ENCODE data around the gene WWC2.

Gene WWC2

GRCh38 chr4:183326853-183327252 lies 227.8 kb downstream of the WWC2 start:
- no peaks in the 10 kb centered on the region for H3K4me1 ChIP-seq (ENCODE audit: control insufficient read depth, low read length)
- no peaks in the 10 kb centered on the region for H3K9me3 ChIP-seq (ENCODE audit: control insufficient read depth, insufficient read depth, low read length)
- no peak overlapping the region for H3K4me2 ChIP-seq (ENCODE audit: low read length)
- TF ChIP-seq EZH2phosphoT487 (IDR thresholded peaks at IDR 0.05; ENCODE audit: borderline replicate concordance, low read length), result no peak
- no peak for TF ChIP-seq CTCF (IDR thresholded peaks at IDR 0.05; ENCODE audit: low read depth, low read length, poor library complexity, severe bottlenecking)
- H3K27me3 ChIP-seq (ENCODE audit: control insufficient read depth, low read length), result no peaks in the 10 kb centered on the region
- H3K9me2 ChIP-seq (replicated peaks; ENCODE audit: control insufficient read depth, low read length), result no peaks in the 10 kb centered on the region
- H3F3A ChIP-seq (ENCODE audit: control insufficient read depth, insufficient read depth), result no peaks in the 10 kb centered on the region
- no peak overlapping the region for H3K27ac ChIP-seq (ENCODE audit: low read depth, low read length)
- no peak overlapping the region for H3K4me3 ChIP-seq (ENCODE audit: low read length)
- H4K20me1 ChIP-seq (ENCODE audit: control insufficient read depth, insufficient read depth, low read depth, low read length), result no peaks in the 10 kb centered on the region
- H3K36me3 ChIP-seq (ENCODE audit: control insufficient read depth, low read length), result no peaks in the 10 kb centered on the region
- no peaks in the 10 kb centered on the region for H3K79me2 ChIP-seq (ENCODE audit: control insufficient read depth, low read length)

- H4K20me1 ChIP-seq (ENCODE audit: control insufficient read depth, insufficient read depth, low read depth, low read length), result no peaks in the 10 kb centered on the region
- no peaks in the 10 kb centered on the region for H3K9me3 ChIP-seq (ENCODE audit: control insufficient read depth, insufficient read depth, low read length)
Observed at GRCh38 chr4:183327827-183328226, 228.8 kb downstream of the WWC2 start.

GRCh38 chr4:183328832-183329231 lies 229.8 kb downstream of the WWC2 start:
- Histone ChIP-seq H3K79me2 (ENCODE audit: control insufficient read depth, low read length) (no peaks in the 10 kb centered on the region), H3F3A (ENCODE audit: control insufficient read depth, insufficient read depth) (no peaks in the 10 kb centered on the region), H3K27me3 (ENCODE audit: control insufficient read depth, low read length) (no peaks in the 10 kb centered on the region), H4K20me1 (ENCODE audit: control insufficient read depth, insufficient read depth, low read depth, low read length) (no peaks in the 10 kb centered on the region), H3K4me1 (ENCODE audit: control insufficient read depth, low read length) (no peaks in the 10 kb centered on the region), H3K9me2 (replicated peaks; ENCODE audit: control insufficient read depth, low read length) (no peaks in the 10 kb centered on the region), H3K4me3 (ENCODE audit: low read length) (no peak overlapping the region), H3K4me2 (ENCODE audit: low read length) (no peak overlapping the region), H3K27ac (ENCODE audit: low read depth, low read length) (no peak overlapping the region), H3K36me3 (ENCODE audit: control insufficient read depth, low read length) (no peaks in the 10 kb centered on the region), H3K9me3 (ENCODE audit: control insufficient read depth, insufficient read depth, low read length) (no peaks in the 10 kb centered on the region)
- TF ChIP-seq EZH2phosphoT487 (IDR thresholded peaks at IDR 0.05; ENCODE audit: borderline replicate concordance, low read length) (no peak), CTCF (IDR thresholded peaks at IDR 0.05; ENCODE audit: low read depth, low read length, poor library complexity, severe bottlenecking) (no peak)

More at GRCh38 chr4:183327827-183328226, 228.8 kb downstream of the WWC2 start:
- no peaks in the 10 kb centered on the region for H3K79me2 ChIP-seq (ENCODE audit: control insufficient read depth, low read length)
- H3F3A ChIP-seq (ENCODE audit: control insufficient read depth, insufficient read depth), result no peaks in the 10 kb centered on the region
- TF ChIP-seq EZH2phosphoT487 (IDR thresholded peaks at IDR 0.05; ENCODE audit: borderline replicate concordance, low read length) (no peak), CTCF (IDR thresholded peaks at IDR 0.05; ENCODE audit: low read depth, low read length, poor library complexity, severe bottlenecking) (no peak)
- H3K9me2 ChIP-seq (replicated peaks; ENCODE audit: control insufficient read depth, low read length), result no peaks in the 10 kb centered on the region
- no peaks in the 10 kb centered on the region for H3K36me3 ChIP-seq (ENCODE audit: control insufficient read depth, low read length)
- no peaks in the 10 kb centered on the region for H3K4me1 ChIP-seq (ENCODE audit: control insufficient read depth, low read length)
- no peaks in the 10 kb centered on the region for H3K27me3 ChIP-seq (ENCODE audit: control insufficient read depth, low read length)
- no peak overlapping the region for H3K4me3 ChIP-seq (ENCODE audit: low read length)
- no peak overlapping the region for H3K4me2 ChIP-seq (ENCODE audit: low read length)
- no peak overlapping the region for H3K27ac ChIP-seq (ENCODE audit: low read depth, low read length)

- Histone ChIP-seq H3K4me2 (ENCODE audit: low read length) (no peak overlapping the region), H3K79me2 (ENCODE audit: control insufficient read depth, low read length) (no peaks in the 10 kb centered on the region), H3K9me3 (ENCODE audit: control insufficient read depth, insufficient read depth, low read length) (no peaks in the 10 kb centered on the region), H3K4me1 (ENCODE audit: control insufficient read depth, low read length) (no peaks in the 10 kb centered on the region), H3K9me2 (replicated peaks; ENCODE audit: control insufficient read depth, low read length) (no peaks in the 10 kb centered on the region), H3K27ac (ENCODE audit: low read depth, low read length) (no peak overlapping the region), H3F3A (ENCODE audit: control insufficient read depth, insufficient read depth) (no peaks in the 10 kb centered on the region), H3K36me3 (ENCODE audit: control insufficient read depth, low read length) (no peaks in the 10 kb centered on the region), H4K20me1 (ENCODE audit: control insufficient read depth, insufficient read depth, low read depth, low read length) (no peaks in the 10 kb centered on the region), H3K27me3 (ENCODE audit: control insufficient read depth, low read length) (no peaks in the 10 kb centered on the region), H3K4me3 (ENCODE audit: low read length) (no peak overlapping the region)
- no peak for TF ChIP-seq EZH2phosphoT487 (IDR thresholded peaks at IDR 0.05; ENCODE audit: borderline replicate concordance, low read length)
- TF ChIP-seq CTCF (IDR thresholded peaks at IDR 0.05; ENCODE audit: low read depth, low read length, poor library complexity, severe bottlenecking), result no peak
Observed at GRCh38 chr4:183329244-183329643, 230.2 kb downstream of the WWC2 start.

Measured in DOHH2 (cell line).